ENCODE results near the gene SLC8A2.
A peak's percentile ranks its signal among the peaks of the same experiment; 100 is the strongest.
"Not testable (repeated sequence)": the region's sequence is repeated elsewhere in the genome, so short reads cannot be mapped to it uniquely, and the experiment has no call there.

SLC8A2 gene

GRCh38 chr19:47487551-47488515 lies 16.1 kb upstream of the SLC8A2 start:
- DNase-seq (ENCODE audit: low spot score) = no peak

- no peak for DNase-seq (ENCODE audit: low spot score)
Measured at GRCh38 chr19:47486900-47487299, 15.2 kb upstream of the SLC8A2 start.

DNA sequence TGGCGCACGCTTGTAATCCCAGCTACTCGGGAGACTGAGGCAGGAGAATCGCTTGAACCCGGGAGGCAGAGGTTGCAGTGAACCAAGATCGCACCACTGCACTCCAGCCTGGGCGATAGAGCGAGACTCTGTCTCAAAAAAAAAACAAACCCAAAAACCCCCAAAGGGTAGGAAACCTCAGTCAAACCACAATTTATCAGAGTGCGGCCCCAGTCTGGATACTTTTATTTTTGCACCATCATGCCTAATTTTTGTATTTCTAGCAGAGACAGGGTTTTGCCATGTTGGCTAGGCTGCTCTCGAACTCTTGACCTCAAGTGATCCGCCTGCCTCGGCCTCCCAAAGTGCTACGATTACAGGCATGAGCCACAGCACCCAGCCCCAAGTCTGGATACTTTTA lies 14.5 kb upstream of the SLC8A2 start:
- DNase-seq (ENCODE audit: low spot score) = not testable (repeated sequence)

DNA sequence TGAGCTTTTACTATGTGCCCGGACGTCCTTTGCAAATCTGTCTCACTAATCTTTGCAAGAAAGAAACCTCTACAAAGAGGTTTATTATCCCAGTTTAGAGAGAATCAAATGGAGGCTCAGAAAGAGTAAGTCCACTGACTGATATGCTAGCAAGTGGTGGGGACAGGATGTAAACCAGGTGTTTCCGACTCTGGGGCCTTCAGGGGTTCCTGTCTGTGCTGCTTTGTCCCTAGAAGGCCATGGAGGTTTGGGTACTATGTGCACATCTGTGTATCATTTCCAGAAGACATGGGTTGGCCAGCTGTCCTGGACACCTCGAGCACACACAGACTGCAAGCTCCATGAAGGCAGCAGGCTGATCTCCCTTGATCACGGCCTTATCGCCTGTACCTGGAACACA lies 13.5 kb upstream of the SLC8A2 start:
- DNase-seq (ENCODE audit: low spot score) = no peak

DNA sequence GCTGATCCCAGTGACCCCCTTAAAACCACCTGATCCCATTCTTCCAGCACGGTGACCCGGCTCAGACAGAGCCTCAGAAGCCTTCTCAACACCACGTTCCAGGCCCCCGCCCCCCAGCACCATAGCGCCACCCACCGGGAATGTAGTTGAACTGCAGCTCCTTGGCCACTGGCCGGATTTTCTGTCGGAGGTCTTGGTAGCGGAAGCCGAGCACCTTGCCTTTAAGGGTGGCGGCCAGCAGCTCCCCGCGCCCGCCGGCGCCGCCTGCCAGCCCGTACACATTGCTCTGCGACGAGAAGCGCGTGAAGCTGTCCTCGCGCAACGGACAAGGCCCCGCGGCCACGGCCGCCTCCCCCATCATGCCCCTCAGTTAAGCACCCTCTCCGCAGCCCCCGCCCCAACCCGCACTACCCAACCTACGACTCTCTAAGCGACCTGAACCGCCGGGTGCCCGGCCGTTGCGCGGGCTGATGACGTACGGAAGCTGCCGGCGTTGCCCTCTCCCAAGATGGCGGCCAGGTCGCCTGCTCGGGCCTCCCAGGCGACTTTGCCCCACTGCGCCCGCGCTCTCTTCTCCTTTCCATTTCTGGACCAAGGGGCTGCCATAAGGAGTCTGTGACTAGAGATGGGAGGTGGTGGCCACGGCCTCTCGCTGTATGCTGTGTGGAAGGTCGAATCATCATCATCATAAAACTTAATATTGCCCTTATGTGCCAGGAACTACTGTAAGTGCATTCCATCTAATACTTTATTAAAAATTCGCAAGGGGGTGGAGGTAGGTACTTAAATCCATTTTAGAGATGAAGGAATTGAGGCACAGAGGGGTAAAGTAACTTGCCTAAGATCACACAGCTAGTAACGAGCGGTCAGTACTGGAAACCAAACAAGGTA lies 12.4 kb upstream of the SLC8A2 start, which contains the start of gene KPTN:
KPTN (minus strand) TSS at position 420 of the 891 bp plus-strand sequence; CDS start at position 361, 59 bp downstream.
- peak; percentile 89 for DNase-seq (ENCODE audit: low spot score)

DNA sequence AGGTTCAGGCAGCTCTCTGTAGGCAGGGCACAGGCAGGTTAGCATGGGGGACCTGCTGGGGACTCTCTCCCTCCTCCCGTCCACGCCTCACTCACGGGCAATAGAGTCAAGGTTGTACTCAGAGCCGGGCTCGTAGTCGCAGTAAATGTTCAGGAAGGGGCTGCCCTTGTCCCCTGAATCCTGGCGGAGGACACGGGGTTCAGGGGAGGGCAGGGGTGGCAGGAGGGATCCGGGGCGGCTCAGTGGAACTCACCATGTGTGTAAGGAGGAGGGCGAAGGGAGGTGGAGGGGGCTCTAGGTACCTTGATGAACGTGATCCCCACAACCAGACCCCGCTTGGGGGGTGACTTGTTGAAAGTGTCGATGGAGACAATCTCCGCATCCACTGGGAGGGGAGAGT lies 11.5 kb upstream of the SLC8A2 start:
- DNase-seq (ENCODE audit: low spot score) = no peak

DNA sequence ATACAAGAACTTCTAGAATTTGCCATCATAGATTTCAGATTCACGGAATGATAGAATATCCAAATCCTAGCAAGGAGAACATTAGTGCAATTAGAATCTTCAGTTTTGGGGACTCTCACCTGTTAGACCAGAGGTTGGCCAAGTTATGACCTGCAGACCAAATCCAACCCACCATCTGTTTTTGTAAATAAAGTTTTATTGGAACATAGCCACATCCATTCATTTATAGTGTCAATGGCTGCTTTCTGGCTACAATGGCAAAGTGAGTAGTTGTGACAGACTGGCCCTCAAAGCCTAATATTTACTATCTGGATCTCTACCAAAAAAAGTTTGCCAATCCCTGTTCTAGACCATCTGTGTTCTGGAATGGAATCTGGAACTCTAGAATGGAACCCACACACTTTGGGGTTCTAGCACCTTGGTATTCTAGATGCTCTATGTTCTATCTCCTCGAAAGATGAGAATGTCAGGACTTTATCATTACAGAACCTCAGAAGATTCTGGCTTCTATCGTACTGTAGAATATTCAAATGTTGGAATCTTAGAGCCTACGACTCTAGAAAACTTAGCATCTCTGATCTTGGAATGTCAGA lies 9.9 kb upstream of the SLC8A2 start:
- DNase-seq (ENCODE audit: low spot score) = no peak

DNA sequence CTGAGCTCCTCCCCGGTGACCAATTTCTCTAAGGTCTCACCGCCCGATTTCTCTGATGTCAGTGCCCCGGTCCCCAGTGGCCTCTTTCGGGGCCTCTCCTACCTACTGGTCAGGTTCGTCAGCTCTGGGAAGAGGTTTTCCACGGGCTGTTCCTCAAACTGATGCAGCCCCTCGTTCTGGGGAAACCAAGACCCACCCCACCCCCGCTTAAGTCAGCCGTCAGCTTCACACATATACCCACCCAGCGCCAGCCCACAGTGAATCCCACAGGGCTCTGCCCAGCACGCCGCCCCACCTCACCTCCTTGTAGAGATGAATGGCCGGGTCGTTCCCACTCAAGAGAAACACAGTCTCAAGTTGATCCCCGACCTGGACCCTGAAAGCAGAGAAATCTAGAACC lies 9.0 kb upstream of the SLC8A2 start:
- no peak for DNase-seq (ENCODE audit: low spot score)

- DNase-seq (ENCODE audit: low spot score) = no peak
Measured at GRCh38 chr19:47479701-47480503, 8.2 kb upstream of the SLC8A2 start.

DNA sequence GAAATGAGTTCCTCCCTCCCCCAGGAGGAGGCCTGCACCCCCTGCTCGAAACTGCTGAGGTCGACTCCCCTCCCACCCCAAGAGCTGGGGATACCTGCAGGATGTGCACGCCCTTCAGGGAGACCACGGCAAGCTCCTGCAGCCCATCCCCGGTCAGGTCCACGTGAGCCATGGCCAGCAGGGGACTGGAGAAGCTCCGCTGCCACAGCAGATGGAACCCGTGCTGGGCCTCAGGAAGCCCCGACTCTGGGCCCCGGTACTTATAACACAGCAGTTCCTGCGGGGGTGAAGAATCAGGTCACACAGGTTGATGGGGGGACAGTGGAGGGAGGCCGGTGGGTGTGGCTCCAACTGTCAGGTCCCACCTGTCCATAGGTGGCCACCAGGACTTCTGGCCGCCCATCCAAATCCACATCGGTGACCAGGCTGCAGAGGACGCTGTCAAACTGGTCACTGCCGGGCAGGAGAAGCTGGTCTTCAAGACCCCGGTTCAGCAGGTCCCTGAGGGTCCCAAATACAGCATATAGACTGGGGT lies 4.8 kb upstream of the SLC8A2 start:
- no peak for DNase-seq (ENCODE audit: low spot score)

- DNase-seq (ENCODE audit: low spot score) = no peak
Measured at GRCh38 chr19:47475465-47475864, 3.8 kb upstream of the SLC8A2 start.

GRCh38 chr19:47473336-47473735 lies 1.6 kb upstream of the SLC8A2 start:
- no peak for DNase-seq (ENCODE audit: low spot score)

- no peak for DNase-seq (ENCODE audit: low spot score)
Measured at GRCh38 chr19:47471381-47471732, 336 bp downstream of the SLC8A2 start.

DNA sequence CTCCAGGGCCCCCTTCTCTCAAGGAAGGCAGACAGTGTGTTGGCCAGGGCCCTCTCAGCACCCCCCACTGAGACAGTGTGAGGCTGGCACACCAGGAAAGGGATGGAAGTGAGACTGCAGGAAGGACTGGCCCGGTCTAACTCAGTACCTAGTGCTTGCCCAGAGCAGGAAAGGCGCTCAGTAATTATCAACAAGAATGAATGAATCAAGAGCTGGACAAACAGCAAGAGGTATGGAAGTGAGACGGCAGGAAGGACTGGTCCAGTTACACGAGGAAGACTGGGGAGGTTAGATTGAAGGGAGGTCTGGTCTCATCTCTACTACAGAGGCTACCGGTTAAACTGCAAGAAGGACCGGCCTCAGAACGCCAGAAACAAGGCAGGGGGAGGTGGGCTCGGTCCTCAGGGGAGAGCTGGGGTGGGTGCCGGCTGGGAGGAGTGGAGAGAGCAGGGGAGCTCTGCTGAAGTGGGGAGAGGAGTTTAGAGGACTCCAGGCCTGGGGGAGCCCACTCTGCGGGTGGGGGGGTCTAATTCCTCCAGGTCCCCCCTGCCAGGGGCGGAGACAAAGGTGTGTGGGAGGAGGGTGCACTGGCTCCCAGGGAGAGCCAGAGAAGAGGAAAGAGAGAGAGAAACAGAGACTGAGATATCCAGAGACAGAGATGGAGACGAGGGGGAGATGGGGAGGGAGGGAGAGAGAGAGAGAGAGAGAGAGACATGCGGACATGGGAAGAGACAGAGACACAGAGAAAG lies 1.1 kb downstream of the SLC8A2 start:
- DNase-seq (ENCODE audit: low spot score) = no peak

DNA sequence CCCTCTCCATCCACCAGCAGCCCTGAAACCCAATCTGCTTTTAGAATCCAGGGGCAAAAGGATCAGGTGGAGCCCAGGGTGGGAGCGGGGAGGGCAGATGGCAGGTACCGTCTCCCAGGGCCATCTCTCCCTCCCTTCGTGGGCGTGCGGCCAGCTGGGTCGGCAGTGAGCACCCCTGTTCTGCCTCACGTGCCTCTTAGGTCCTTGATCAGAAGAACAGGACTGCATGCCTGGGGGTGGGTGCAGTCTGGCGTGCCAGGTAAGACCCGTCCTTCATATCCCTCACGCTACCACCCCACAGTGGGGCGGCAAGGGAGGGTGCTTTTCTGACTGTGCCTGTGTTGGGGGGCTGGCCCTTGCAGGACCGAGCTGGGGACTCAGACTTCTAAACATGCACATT lies 2.0 kb downstream of the SLC8A2 start:
- DNase-seq (ENCODE audit: low spot score) = no peak

- no peak for DNase-seq (ENCODE audit: low spot score)
Measured at GRCh38 chr19:47469363-47469700, 2.4 kb downstream of the SLC8A2 start.

GRCh38 chr19:47467914-47468313 lies 3.8 kb downstream of the SLC8A2 start:
- no peak for DNase-seq (ENCODE audit: low spot score)

GRCh38 chr19:47465957-47466356 lies 5.7 kb downstream of the SLC8A2 start:
- DNase-seq (ENCODE audit: low spot score) = no peak

DNA sequence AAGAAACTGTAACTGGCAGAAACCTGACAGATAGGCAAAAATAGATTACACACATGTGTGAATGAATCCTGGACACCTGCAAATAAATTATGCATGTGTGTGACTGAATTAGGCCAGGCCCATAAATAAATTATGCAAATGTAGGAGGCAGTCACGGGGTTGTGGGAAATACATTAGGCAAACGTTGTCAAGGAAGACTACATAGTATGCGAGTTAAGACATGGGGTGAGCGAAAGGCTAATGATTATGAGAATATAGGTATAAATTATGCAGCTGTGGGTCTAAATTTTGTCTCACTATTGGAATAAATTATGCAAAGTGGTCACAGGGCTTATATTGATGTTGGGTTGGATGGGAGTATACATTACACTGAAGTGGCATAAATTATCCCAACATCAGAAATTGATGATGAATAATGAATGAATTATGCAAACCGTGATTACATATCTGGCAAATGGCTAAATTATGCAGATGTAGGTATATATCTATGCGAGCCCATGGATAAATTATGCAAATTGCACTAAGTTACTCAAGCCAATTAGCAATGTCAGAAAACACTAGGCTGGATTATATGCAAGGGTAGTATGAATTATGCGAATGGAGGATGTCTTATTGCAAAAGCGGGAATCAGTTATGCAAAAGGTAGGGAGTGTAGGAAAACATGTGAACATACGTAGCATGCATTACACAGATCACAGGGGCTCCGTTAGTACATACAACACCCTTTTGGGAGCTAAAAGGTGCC lies 6.8 kb downstream of the SLC8A2 start:
- DNase-seq (ENCODE audit: low spot score) = no peak

DNA sequence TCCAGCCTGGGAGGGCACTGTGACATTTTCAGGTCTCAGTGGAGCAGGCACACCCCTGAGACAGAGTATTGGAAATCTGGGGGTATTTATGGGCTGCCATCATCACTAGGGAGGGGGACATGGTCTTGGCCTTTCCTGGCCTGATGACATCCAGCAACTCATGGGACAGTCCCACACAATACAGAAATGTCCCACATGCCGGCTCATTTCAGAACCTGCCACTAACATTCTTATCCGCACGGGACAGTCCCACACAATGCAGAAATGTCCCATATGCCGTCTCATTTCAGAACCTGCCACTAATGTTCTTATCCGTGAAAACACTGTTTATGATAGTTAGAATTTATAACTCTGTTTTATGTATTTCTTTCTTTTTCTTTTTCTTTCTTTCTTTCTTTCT lies 9.8 kb downstream of the SLC8A2 start:
- DNase-seq (ENCODE audit: low spot score) = no peak
